Measurements from ENCODE around the gene TUBB1.

TUBB1 gene

DNA sequence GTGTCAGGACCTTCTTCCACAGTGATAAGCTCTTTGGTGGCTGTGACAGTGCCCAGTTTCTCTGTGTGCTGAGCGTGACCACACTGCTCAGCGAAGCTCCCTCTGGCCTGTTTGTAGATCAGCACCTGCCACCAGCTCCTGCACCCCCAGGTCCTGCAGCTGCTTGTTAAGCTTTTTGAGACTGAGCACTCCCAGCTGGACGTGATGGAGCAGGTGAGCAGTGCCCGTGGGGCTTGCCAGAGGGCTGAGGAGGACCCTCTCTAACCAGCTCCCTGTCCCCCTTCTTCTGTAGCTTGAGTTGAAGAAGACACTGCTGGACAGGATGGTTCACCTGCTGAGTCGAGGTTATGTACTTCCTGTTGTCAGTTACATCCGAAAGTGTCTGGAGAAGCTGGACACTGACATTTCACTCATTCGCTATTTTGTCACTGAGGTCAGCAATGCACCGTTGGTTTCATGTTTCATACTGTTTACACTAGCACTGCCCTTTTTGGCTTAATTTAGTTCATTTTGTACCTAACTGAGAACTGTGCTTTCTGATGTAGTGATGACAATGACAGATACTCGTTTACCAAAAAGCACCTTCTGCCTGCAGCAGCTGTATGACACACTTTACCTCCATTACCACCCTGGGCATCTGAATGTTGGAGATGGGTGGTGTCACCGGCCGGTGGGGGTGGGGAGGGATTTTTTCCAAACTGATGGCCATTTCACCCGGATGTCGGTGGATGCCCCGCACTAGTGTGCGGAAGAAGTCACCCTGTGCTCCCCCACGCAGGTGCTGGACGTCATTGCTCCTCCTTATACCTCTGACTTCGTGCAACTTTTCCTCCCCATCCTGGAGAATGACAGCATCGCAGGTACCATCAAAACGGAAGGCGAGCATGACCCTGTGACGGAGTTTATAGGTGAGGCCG, 25.6 kb upstream of the TUBB1 start:
- ChIA-PET CTCF (no interaction called here), POLR2A (interaction anchor here (0.5 to 1.5 kb wide), 5 partner anchors 12 to 116 kb away, joined by 3 to 6 read pairs (median 3); no protein-coding TSS in a partner anchor)
- TF ChIP-seq, protein P1, sequence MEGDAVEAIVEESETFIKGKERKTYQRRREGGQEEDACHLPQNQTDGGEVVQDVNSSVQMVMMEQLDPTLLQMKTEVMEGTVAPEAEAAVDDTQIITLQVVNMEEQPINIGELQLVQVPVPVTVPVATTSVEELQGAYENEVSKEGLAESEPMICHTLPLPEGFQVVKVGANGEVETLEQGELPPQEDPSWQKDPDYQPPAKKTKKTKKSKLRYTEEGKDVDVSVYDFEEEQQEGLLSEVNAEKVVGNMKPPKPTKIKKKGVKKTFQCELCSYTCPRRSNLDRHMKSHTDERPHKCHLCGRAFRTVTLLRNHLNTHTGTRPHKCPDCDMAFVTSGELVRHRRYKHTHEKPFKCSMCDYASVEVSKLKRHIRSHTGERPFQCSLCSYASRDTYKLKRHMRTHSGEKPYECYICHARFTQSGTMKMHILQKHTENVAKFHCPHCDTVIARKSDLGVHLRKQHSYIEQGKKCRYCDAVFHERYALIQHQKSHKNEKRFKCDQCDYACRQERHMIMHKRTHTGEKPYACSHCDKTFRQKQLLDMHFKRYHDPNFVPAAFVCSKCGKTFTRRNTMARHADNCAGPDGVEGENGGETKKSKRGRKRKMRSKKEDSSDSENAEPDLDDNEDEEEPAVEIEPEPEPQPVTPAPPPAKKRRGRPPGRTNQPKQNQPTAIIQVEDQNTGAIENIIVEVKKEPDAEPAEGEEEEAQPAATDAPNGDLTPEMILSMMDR (IDR thresholded peaks at IDR 0.05; ENCODE audit: insufficient read depth, low read length, missing control alignments) = no peak
- no peak overlapping the region for H3K4me3 ChIP-seq (ENCODE audit: low read depth, low read length)
- no peak for DNase-seq (ENCODE audit: low read depth, low spot score)

DNA sequence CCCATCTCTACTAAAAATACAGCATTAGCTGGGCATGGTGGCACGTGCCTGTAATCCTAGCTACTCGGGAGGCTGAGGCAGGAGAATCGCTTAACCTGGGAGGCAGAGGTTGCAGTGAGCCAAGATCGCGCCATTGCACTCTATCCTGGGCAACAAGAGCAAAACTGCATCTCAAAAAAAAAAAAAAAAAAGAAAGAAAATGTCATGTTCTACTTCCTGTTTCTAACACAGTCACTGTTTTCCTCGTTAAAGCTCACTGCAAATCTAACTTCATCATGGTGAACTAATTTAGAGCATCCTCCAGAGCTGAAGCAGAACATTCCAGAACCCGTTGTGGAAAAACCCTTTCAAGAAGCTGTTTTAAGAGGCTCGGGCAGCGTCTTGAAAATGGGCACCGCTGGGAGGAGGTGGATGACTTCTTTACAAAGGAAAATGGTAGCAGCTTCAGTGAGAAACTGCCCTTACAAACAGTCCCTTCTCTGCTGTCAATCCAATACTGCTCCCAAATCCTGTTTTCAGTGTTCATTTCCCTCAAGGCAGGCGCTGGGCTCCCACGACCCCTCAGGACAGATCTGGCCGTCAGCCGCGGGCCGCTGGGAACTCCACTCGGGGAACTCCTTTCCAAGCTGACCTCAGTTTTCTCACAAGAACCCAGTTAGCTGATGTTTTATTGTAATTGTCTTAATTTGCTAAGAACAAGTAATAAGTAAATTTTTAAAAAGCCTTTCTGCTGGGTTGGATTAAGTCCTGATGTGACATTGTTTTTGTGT, 24.7 kb upstream of the TUBB1 start:
- H3K4me3 ChIP-seq (ENCODE audit: low read depth, low read length) = no peak overlapping the region
- DNase-seq (ENCODE audit: low read depth, low spot score) = no peak
- TF ChIP-seq, protein P1 (IDR thresholded peaks at IDR 0.05; ENCODE audit: insufficient read depth, low read length, missing control alignments) = no peak
- CTCF ChIA-PET = no interaction called here
- POLR2A ChIA-PET = interaction anchor here (1.2 kb wide), 1 partner anchor 95 kb away, joined by 3 read pairs; no protein-coding TSS in a partner anchor

DNA sequence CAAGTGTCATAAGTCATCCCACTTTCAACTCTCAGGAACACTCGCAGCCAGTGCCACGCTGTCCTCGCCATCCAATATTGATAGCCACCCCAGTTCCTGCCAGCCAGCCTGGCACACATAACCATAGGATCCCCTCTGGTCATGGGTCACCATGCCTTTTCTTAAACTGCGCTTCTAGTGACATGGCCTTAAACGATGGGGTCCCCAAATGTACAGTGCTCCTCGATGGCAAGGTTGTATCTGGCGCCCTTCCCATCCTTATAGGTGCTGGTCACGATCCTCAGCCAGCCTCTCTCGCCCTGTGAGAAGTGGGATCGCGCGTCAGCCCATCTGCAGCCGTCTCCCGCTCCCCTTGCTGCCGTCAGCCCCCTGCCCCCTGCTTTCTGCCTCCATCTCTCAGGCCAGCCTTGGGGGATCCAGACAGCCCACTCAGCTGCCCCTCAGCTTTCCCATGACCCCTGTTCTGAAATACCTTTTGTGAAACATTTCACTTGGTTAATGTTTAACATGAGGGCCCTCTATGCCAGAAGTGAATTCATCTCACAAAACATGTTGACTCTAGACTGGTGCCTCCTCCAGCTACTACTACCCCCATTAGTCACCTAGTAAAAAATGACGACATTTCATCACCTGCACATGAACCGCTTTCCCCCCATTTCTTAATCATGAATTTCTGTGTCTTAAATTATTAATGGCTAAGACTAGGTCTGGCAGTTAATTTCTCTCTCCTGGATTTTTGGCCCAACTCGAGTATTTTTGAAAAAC, 23.6 kb upstream of the TUBB1 start:
- TF ChIP-seq, protein P1 (IDR thresholded peaks at IDR 0.05; ENCODE audit: insufficient read depth, low read length, missing control alignments) = no peak
- DNase-seq (ENCODE audit: low read depth, low spot score) = no peak
- no peak overlapping the region for H3K4me3 ChIP-seq (ENCODE audit: low read depth, low read length)
- ChIA-PET CTCF (no interaction called here), POLR2A (no interaction called here)

DNA sequence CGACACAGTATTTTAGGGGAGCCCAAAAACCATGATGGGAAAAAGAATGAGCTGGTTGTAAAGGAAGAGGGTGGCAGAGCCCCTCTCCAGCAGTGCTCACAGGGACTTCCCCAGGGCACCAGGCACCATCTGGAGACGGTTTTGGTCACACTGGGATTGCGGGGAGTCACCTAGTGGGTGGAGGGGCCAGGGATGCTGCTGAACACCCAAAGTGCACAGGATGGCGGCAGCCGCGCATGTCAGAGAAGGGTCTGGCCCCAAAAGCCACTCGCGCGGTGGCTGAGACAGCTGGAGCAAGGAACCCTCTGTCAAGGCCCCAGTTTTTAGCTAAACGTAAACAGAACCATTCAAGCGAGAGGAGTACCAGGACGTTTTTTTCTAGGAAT, 23.0 kb upstream of the TUBB1 start:
- POLR2A ChIA-PET = interaction anchor here (0.7 kb wide), 1 partner anchor 17 kb away, joined by 3 read pairs; no protein-coding TSS in a partner anchor
- DNase-seq (ENCODE audit: low read depth, low spot score) = no peak
- CTCF ChIA-PET = no interaction called here
- no peak overlapping the region for H3K4me3 ChIP-seq (ENCODE audit: low read depth, low read length)
- TF ChIP-seq, protein P1 (IDR thresholded peaks at IDR 0.05; ENCODE audit: insufficient read depth, low read length, missing control alignments) = no peak

DNA sequence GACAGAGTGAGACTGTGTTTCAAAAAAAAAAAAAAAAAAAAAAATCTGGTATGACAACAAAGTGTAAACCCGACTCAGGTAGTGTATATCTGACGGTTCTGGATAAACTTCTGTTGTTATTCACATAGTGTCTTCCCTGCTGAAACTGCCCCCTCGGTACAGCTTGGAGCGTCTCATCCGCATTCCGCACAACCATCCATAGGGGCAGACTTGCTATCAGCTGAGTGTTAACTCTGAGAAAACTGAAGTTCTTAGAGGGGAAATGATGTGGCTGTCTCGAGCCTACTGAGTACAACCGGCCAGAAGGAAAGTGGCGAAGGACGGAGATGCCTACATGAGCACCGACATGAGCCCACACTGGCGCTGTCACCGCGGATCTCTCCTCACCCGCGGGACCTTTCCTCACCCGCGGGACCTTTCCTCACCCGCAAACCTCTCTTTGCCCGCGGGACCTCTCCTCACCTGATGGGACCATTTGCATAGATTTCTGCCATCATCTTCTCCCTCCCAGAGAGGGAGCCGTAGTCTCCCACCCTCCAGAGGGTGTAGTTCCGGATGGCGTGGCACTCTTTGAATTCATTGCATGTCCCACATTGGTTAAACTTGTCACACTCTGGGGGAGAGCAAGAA, 22.0 kb upstream of the TUBB1 start:
- DNase-seq (ENCODE audit: low read depth, low spot score) = no peak
- TF ChIP-seq, protein P1 (IDR thresholded peaks at IDR 0.05; ENCODE audit: insufficient read depth, low read length, missing control alignments) = no peak
- CTCF ChIA-PET = interaction anchor here (0.8 kb wide), 1 partner anchor 127 kb away, joined by 4 read pairs; no protein-coding TSS in a partner anchor
- POLR2A ChIA-PET = interaction anchor here (0.7 kb wide), 1 partner anchor 16 kb away, joined by 3 read pairs; no protein-coding TSS in a partner anchor
- H3K4me3 ChIP-seq (ENCODE audit: low read depth, low read length) = no peak overlapping the region

All from AG04449 (cell line).